Ishikawa (cell line): ENCODE data around the gene SH2D2A.

Experiments
- CEBPB ChIP-seq: IDR thresholded peaks from 2 replicates; pipeline ENCODE4 v1.6.1; 2012
- CREB1 ChIP-seq: IDR thresholded peaks from 2 replicates; pipeline ENCODE4 v1.6.1; 2012; ENCODE audit warnings: low read depth
- EGR1 ChIP-seq: IDR thresholded peaks from 2 replicates; pipeline ENCODE4 v1.6.1; 2012
- EP300 ChIP-seq: IDR thresholded peaks from 2 replicates; pipeline ENCODE4 v1.6.1; 2012; ENCODE audit warnings: borderline replicate concordance
- FOXM1 ChIP-seq: IDR thresholded peaks from 2 replicates; pipeline ENCODE4 v1.6.1; 2012; ENCODE audit warnings: low read depth, borderline replicate concordance
- NFIC ChIP-seq: IDR thresholded peaks from 2 replicates; pipeline ENCODE4 v1.6.1; 2012
- RAD21 ChIP-seq: IDR thresholded peaks from 2 replicates; pipeline ENCODE4 v1.6.1; 2012; ENCODE audit warnings: low read depth
- TAF1 ChIP-seq: IDR thresholded peaks from 2 replicates; pipeline ENCODE4 v1.6.1; 2012; ENCODE audit warnings: low read depth, mild to moderate bottlenecking
- TCF12 ChIP-seq: IDR thresholded peaks from 2 replicates; pipeline ENCODE4 v1.6.1; 2012; ENCODE audit warnings: low read depth
- TEAD4 ChIP-seq: IDR thresholded peaks from 2 replicates; pipeline ENCODE4 v1.6.1; 2012
- YY1 ChIP-seq: IDR thresholded peaks from 2 replicates; pipeline ENCODE4 v1.6.1; 2012; ENCODE audit warnings: low read depth
- ZBTB7A ChIP-seq: IDR thresholded peaks from 2 replicates; pipeline ENCODE4 v1.6.1; 2012; ENCODE audit warnings: low read depth
- TF ChIP-seq, protein P1 (sequence below): IDR thresholded peaks from 2 replicates; pipeline ENCODE4 v1.6.1; 2012
- TF ChIP-seq, protein P2 (sequence below): IDR thresholded peaks from 2 replicates; pipeline ENCODE4 v1.6.1; 2012; ENCODE audit warnings: low read depth, mild to moderate bottlenecking
- TF ChIP-seq, protein P3 (sequence below): IDR thresholded peaks from 2 replicates; pipeline ENCODE4 v1.6.1; 2012

Gene SH2D2A

DNA sequence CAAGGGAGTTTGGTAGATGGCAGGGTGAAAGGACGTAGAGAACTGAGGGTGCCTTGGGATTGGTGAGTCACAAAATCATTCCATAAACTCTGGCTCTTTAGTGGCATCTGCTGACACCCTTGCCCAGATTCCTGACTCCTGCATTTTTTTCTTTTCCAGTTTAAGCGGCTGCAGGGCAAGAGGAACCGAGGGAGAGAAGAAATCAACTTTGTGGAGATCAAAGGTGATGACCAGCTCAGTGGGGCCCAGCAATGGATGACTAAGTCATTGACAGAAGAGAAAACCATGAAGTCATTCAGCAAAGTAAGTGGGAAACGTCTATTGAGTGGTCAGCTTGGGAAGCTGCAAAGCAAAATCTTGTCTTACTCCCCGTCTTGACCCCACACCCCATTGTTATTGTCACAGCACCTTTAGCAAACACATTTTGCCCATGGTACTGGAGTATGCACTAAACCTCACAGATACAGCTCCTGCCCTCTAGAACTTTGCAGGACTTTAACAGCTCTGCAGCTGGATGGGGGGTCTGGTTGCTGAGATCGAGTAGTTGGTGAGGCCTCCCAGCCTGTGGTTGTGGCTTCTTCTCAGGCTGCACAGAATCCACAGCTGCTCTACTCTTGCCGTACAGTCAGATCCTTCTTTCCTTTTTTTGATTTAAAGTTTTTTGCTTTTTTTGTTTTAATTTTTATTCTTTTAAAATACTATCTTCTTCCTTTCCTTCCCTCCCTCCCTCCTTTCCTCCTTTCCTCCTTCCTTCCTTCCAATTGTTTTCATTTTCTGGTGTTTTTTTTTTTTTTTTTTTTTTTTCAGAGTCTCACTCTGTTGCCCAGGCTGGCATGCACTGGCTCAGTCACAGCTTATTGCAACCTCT, 21.9 kb downstream of the SH2D2A start:
- TF ChIP-seq TEAD4 (no peak), FOXM1 (no peak), EP300 (no peak), CREB1 (no peak), EGR1 (no peak), NFIC (no peak), CEBPB (no peak), TAF1 (no peak), RAD21 (no peak), YY1 (no peak), TCF12 (no peak), ZBTB7A (no peak)
- TF ChIP-seq, protein P1, sequence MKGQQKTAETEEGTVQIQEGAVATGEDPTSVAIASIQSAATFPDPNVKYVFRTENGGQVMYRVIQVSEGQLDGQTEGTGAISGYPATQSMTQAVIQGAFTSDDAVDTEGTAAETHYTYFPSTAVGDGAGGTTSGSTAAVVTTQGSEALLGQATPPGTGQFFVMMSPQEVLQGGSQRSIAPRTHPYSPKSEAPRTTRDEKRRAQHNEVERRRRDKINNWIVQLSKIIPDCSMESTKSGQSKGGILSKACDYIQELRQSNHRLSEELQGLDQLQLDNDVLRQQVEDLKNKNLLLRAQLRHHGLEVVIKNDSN, result no peak
- TF ChIP-seq, protein P2, sequence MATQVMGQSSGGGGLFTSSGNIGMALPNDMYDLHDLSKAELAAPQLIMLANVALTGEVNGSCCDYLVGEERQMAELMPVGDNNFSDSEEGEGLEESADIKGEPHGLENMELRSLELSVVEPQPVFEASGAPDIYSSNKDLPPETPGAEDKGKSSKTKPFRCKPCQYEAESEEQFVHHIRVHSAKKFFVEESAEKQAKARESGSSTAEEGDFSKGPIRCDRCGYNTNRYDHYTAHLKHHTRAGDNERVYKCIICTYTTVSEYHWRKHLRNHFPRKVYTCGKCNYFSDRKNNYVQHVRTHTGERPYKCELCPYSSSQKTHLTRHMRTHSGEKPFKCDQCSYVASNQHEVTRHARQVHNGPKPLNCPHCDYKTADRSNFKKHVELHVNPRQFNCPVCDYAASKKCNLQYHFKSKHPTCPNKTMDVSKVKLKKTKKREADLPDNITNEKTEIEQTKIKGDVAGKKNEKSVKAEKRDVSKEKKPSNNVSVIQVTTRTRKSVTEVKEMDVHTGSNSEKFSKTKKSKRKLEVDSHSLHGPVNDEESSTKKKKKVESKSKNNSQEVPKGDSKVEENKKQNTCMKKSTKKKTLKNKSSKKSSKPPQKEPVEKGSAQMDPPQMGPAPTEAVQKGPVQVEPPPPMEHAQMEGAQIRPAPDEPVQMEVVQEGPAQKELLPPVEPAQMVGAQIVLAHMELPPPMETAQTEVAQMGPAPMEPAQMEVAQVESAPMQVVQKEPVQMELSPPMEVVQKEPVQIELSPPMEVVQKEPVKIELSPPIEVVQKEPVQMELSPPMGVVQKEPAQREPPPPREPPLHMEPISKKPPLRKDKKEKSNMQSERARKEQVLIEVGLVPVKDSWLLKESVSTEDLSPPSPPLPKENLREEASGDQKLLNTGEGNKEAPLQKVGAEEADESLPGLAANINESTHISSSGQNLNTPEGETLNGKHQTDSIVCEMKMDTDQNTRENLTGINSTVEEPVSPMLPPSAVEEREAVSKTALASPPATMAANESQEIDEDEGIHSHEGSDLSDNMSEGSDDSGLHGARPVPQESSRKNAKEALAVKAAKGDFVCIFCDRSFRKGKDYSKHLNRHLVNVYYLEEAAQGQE, result no peak
- TF ChIP-seq, protein P3, sequence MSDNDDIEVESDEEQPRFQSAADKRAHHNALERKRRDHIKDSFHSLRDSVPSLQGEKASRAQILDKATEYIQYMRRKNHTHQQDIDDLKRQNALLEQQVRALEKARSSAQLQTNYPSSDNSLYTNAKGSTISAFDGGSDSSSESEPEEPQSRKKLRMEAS, result no peak

DNA sequence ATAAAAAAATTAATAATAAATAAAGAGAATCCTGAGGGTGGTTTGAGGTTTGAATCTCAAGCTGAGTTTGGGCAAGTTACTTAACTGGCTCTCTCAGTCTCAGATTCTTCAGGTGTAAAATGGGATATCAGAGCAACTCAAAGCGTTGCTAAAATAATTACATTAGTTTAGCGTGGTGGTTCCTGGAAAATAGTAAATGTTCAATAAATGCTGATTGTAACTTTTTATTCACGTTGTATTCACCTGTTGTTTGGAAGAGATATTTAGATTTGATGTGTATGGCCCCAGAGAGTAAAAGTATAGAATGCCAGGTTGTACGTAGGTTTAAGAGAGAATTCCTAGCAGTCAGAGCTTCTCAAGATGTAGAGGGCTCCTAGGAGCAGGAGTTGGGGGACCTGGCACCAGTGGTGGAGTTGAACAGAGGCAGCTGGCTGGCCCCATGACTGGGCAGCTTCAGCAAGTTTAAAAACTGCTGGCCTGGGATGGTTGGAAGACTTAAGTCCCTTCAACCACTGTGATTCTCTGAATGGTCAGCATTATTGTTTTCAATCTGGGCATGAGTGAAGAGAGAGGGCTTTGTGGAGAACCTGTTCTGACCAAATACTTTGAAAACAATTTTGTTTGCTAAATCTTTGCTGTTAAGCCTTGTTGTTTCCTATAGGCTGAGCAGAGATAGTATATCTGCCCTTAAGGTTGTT, 26.9 kb downstream of the SH2D2A start:
- TF ChIP-seq YY1 (no peak), TAF1 (no peak), CEBPB (no peak), EP300 (no peak), FOXM1 (no peak), TEAD4 (no peak), TCF12 (no peak), NFIC (no peak), RAD21 (no peak), ZBTB7A (no peak), CREB1 (no peak)
- TF ChIP-seq, protein P3, result no peak
- TF ChIP-seq, protein P2, result no peak
- TF ChIP-seq, protein P1, result no peak

DNA sequence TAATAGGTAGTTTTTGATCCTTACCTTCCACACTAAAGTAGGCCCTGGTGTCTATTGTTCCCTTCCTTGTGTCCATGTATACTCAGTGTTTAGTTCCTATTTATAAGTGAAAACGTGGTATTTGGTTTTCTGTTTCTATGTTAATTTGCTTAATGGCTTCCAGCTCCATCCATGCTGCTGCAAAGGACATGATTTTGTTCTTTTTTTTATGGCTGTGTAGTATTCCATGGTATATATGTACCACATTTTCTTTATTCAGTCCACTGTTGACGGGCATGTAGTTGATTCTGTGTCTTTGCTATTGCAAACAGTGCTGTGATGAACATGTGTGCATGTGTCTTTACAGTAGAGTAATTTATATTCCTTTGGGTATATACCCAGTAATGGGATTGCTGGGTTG, 28.5 kb downstream of the SH2D2A start:
- TF ChIP-seq NFIC (no peak), CEBPB (no peak), TCF12 (no peak), RAD21 (no peak), TEAD4 (no peak), TAF1 (no peak), YY1 (no peak), FOXM1 (no peak), EGR1 (no peak), EP300 (no peak), CREB1 (no peak), ZBTB7A (no peak)
- TF ChIP-seq, protein P2, result no peak
- TF ChIP-seq, protein P3, result no peak
- TF ChIP-seq, protein P1, result no peak
